ENCODE measurements around the gene MCTP1. TPM values are rescaled to one million over a fixed set of nuclear protein-coding genes. Genes with fewer than 3 reads are reported as not detected.

Gene MCTP1
- total RNA-seq, 2 donors from 2014 or later: 0.28 to 1.2 TPM

- DNase-seq: no peak
- peak; percentile 81 to 82 for ATAC-seq (replicated peaks in 1 of 2)
These were observed 491.1 kb downstream of the MCTP1 start for GRCh38 chr5:94793816-94794198.

GRCh38 chr5:94793113-94793815 lies 491.6 kb downstream of the MCTP1 start:
- Mint-ChIP-seq H3K27me3 (ENCODE audit: low read depth) (no peaks in the 10 kb centered on the region), H3K4me3 (peak overlapping the region; percentile 71 to 88), H3K9me3 (no peaks in the 10 kb centered on the region), H3K27ac (peak overlapping the region; percentile 96), H3K4me1 (ENCODE audit: low read depth) (peaks cover 44% of the 10 kb centered on the region), H3K36me3 (ENCODE audit: insufficient read depth in 2 of 2) (peaks cover 0 to 1% of the 10 kb centered on the region in 2 donors)
- ATAC-seq (replicated peaks in 1 of 2): peak; percentile 97
- DNase-seq: peak; percentile 35 to 43

More at GRCh38 chr5:94793816-94794198, 491.1 kb downstream of the MCTP1 start:
- Mint-ChIP-seq H3K27me3 (ENCODE audit: low read depth) (peaks cover 3% of the 10 kb centered on the region), H3K9me3 (no peaks in the 10 kb centered on the region), H3K36me3 (ENCODE audit: insufficient read depth in 2 of 2) (peaks cover 0 to 1% of the 10 kb centered on the region in 2 donors), H3K4me1 (ENCODE audit: low read depth) (peaks cover 44% of the 10 kb centered on the region), H3K4me3 (peak overlapping the region; percentile 71 to 88), H3K27ac (peak overlapping the region; percentile 96)

GRCh38 chr5:94791829-94792228 lies 493.1 kb downstream of the MCTP1 start:
- no peaks in the 10 kb centered on the region for H3K27me3 Mint-ChIP-seq (ENCODE audit: low read depth)
- no peak overlapping the region for H3K27ac Mint-ChIP-seq
- no peak overlapping the region for H3K4me3 Mint-ChIP-seq
- H3K36me3 Mint-ChIP-seq (ENCODE audit: insufficient read depth in 2 of 2): peaks cover 0 to 1% of the 10 kb centered on the region in 2 donors
- DNase-seq (no peak), ATAC-seq (replicated peaks in 1 of 2) (no peak)
- peaks cover 44% of the 10 kb centered on the region for H3K4me1 Mint-ChIP-seq (ENCODE audit: low read depth)
- no peaks in the 10 kb centered on the region for H3K9me3 Mint-ChIP-seq

GRCh38 chr5:94788527-94788926 lies 496.4 kb downstream of the MCTP1 start:
- DNase-seq: no peak
- Mint-ChIP-seq H3K4me3 (no peak overlapping the region), H3K4me1 (ENCODE audit: low read depth) (peaks cover 17% of the 10 kb centered on the region), H3K9me3 (no peaks in the 10 kb centered on the region), H3K36me3 (ENCODE audit: insufficient read depth in 2 of 2) (no peaks in the 10 kb centered on the region), H3K27ac (no peak overlapping the region), H3K27me3 (ENCODE audit: low read depth) (no peaks in the 10 kb centered on the region)
- ATAC-seq (replicated peaks in 1 of 2): no peak

- DNase-seq: no peak
- no peaks in the 10 kb centered on the region for H3K36me3 Mint-ChIP-seq (ENCODE audit: insufficient read depth in 2 of 2)
- no peaks in the 10 kb centered on the region for H3K9me3 Mint-ChIP-seq
- H3K4me1 Mint-ChIP-seq (ENCODE audit: low read depth): no peaks in the 10 kb centered on the region
- no peak overlapping the region for H3K27ac Mint-ChIP-seq
- no peaks in the 10 kb centered on the region for H3K27me3 Mint-ChIP-seq (ENCODE audit: low read depth)
- H3K4me3 Mint-ChIP-seq: no peak overlapping the region
- ATAC-seq (replicated peaks in 1 of 2): no peak
These were observed 500.1 kb downstream of the MCTP1 start for GRCh38 chr5:94784536-94785505.

- H3K9me3 Mint-ChIP-seq: no peaks in the 10 kb centered on the region
- H3K27me3 Mint-ChIP-seq (ENCODE audit: low read depth): no peaks in the 10 kb centered on the region
- H3K27ac Mint-ChIP-seq: no peak overlapping the region
- no peaks in the 10 kb centered on the region for H3K4me1 Mint-ChIP-seq (ENCODE audit: low read depth)
- no peak for DNase-seq
- H3K36me3 Mint-ChIP-seq (ENCODE audit: insufficient read depth in 2 of 2): no peaks in the 10 kb centered on the region
- no peak overlapping the region for H3K4me3 Mint-ChIP-seq
- ATAC-seq (replicated peaks in 1 of 2): no peak
These were observed 502.5 kb downstream of the MCTP1 start for GRCh38 chr5:94782383-94782782.

GRCh38 chr5:94779684-94780083 lies 505.2 kb downstream of the MCTP1 start:
- H3K4me1 Mint-ChIP-seq (ENCODE audit: low read depth): no peaks in the 10 kb centered on the region
- H3K27me3 Mint-ChIP-seq (ENCODE audit: low read depth): no peaks in the 10 kb centered on the region
- H3K9me3 Mint-ChIP-seq: no peaks in the 10 kb centered on the region
- ATAC-seq (replicated peaks in 1 of 2) (no peak), DNase-seq (no peak)
- no peaks in the 10 kb centered on the region for H3K36me3 Mint-ChIP-seq (ENCODE audit: insufficient read depth in 2 of 2)
- H3K27ac Mint-ChIP-seq: no peak overlapping the region
- H3K4me3 Mint-ChIP-seq: no peak overlapping the region

- Mint-ChIP-seq H3K27me3 (ENCODE audit: low read depth) (no peaks in the 10 kb centered on the region), H3K4me3 (no peak overlapping the region), H3K36me3 (ENCODE audit: insufficient read depth in 2 of 2) (no peaks in the 10 kb centered on the region), H3K9me3 (no peaks in the 10 kb centered on the region), H3K27ac (no peak overlapping the region), H3K4me1 (ENCODE audit: low read depth) (no peaks in the 10 kb centered on the region)
- no peak for DNase-seq
- ATAC-seq (replicated peaks in 1 of 2): no peak
These were observed 506.2 kb downstream of the MCTP1 start for GRCh38 chr5:94778732-94779131.

- DNase-seq: no peak
- no peaks in the 10 kb centered on the region for H3K27me3 Mint-ChIP-seq (ENCODE audit: low read depth)
- ATAC-seq (replicated peaks in 1 of 2): no peak
- H3K9me3 Mint-ChIP-seq: peaks cover 1 to 3% of the 10 kb centered on the region in 2 donors
- no peak overlapping the region for H3K27ac Mint-ChIP-seq
- no peak overlapping the region for H3K4me3 Mint-ChIP-seq
- H3K36me3 Mint-ChIP-seq (ENCODE audit: insufficient read depth in 2 of 2): peaks cover 0 to 3% of the 10 kb centered on the region in 2 donors
- no peaks in the 10 kb centered on the region for H3K4me1 Mint-ChIP-seq (ENCODE audit: low read depth)
These were observed 506.6 kb downstream of the MCTP1 start for GRCh38 chr5:94778299-94778698.

- H3K27ac Mint-ChIP-seq: no peak overlapping the region
- peaks cover 0 to 3% of the 10 kb centered on the region in 2 donors for H3K36me3 Mint-ChIP-seq (ENCODE audit: insufficient read depth in 2 of 2)
- H3K4me1 Mint-ChIP-seq (ENCODE audit: low read depth): no peaks in the 10 kb centered on the region
- no peak for DNase-seq
- H3K9me3 Mint-ChIP-seq: peaks cover 1 to 3% of the 10 kb centered on the region in 2 donors
- no peaks in the 10 kb centered on the region for H3K27me3 Mint-ChIP-seq (ENCODE audit: low read depth)
- no peak for ATAC-seq (replicated peaks in 1 of 2)
- no peak overlapping the region for H3K4me3 Mint-ChIP-seq
These were observed 507.6 kb downstream of the MCTP1 start for GRCh38 chr5:94777056-94777880.

- ATAC-seq (replicated peaks in 1 of 2) (no peak), DNase-seq (no peak)
- H3K4me3 Mint-ChIP-seq: no peak overlapping the region
- H3K36me3 Mint-ChIP-seq (ENCODE audit: insufficient read depth in 2 of 2): peaks cover 0 to 3% of the 10 kb centered on the region in 2 donors
- H3K27ac Mint-ChIP-seq: no peak overlapping the region
- no peaks in the 10 kb centered on the region for H3K4me1 Mint-ChIP-seq (ENCODE audit: low read depth)
- H3K27me3 Mint-ChIP-seq (ENCODE audit: low read depth): no peaks in the 10 kb centered on the region
- peaks cover 1 to 3% of the 10 kb centered on the region in 2 donors for H3K9me3 Mint-ChIP-seq
These were observed 508.7 kb downstream of the MCTP1 start for GRCh38 chr5:94776167-94776566.

GRCh38 chr5:94775088-94775487 lies 509.8 kb downstream of the MCTP1 start:
- Mint-ChIP-seq H3K4me3 (no peak overlapping the region), H3K4me1 (ENCODE audit: low read depth) (no peaks in the 10 kb centered on the region), H3K27ac (no peak overlapping the region), H3K9me3 (peaks cover 1 to 3% of the 10 kb centered on the region in 2 donors), H3K27me3 (ENCODE audit: low read depth) (no peaks in the 10 kb centered on the region), H3K36me3 (ENCODE audit: insufficient read depth in 2 of 2) (peaks cover 0 to 3% of the 10 kb centered on the region in 2 donors)
- DNase-seq (no peak), ATAC-seq (replicated peaks in 1 of 2) (no peak)

Measured in activated T-cell treated with anti-CD3 and anti-CD28 coated beads, Interleukin-2, amount 50 U/mL, for 72 hours (primary cell).